HL-60/S4 (cell line): ENCODE measurements around the gene TWIST2.

Experiments used
- in situ Hi-C: fragments of 300-500 bp; cut with MboI; formaldehyde crosslinking; loops from 2 replicates; pipeline ENCODE4 v1.14.3; 2022; ENCODE audit warnings: low sequenced_read_pairs

Gene TWIST2

GRCh38 chr2:238903141-238903540 is 55.3 kb downstream of the TWIST2 start:
- in situ Hi-C loops: no loop called here

DNA sequence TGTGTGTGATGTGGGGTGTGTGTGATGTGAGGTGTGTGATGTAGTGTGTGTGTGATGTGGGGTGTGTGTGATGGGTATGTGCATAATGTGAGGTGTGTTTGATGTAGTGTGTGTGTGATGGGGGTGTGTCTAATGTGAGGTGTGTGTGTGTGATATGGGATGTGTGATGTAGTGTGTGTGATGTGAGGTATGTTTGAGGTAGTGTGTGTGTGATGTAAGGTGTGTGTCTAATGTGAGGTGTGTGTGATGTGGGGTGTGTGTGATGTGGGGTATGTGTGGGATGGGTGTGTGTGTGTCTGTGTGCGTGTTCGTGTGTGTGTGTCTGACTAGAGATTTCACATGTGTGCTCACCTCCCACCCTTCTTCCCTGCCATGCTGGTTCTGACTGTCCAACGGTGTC is 56.3 kb downstream of the TWIST2 start:
- in situ Hi-C loops: no loop called here

DNA sequence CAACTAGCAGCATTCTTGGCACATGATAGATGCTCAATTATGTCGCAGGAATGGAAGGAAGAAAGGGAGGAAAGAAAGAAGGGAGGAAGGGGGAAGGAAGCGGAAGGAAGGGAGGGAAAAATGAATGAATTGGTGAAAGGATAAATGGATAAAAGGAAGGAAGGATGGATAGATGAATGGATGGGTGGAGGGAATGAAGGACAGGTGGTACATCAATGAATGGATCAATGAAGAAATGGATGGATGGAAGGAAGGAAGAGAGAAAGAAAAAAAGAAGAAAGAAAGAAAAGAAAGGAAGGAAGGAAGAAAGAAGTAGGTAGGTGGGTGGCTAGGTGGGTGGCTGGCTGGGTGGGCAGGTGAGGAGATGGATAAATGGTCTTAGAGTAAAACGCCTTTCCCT is 56.8 kb downstream of the TWIST2 start:
- in situ Hi-C loops: no loop called here

- in situ Hi-C loops: no loop called here
These were observed 57.3 kb downstream of the TWIST2 start for GRCh38 chr2:238905224-238905623.

- in situ Hi-C loops: no loop called here
These were observed 57.8 kb downstream of the TWIST2 start for GRCh38 chr2:238905644-238906043.

DNA sequence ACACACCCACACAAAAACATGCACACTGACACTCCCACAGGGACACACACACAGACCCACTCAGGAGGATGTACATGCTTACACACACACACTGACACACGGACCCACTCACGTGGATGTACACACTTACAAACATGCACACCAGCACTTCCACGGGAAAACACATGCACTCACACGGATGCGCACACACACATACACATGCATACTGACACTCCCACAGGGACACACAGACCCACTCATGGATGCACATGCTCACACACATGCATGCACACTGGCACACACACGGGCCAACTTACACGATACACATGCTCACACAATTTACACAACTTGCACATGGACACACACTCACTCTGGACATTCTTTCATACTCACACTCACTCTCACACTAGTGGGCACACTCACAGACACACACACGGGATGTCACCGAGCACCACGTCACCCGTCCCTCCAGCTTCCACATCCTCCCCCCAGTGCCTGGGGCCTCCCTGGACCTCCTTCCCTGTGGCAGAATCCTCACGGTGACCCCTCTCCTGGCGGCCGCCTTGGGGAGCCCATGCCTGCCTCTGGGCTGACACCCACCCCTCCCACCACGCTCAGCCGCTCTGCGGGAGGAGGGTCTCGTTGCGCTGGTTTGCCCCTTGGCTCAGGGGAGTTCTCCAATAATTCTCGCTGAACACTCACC is 58.5 kb downstream of the TWIST2 start:
- in situ Hi-C loops: no loop called here

- in situ Hi-C loops: no loop called here
These were observed 59.2 kb downstream of the TWIST2 start for GRCh38 chr2:238906936-238907716.

GRCh38 chr2:238907717-238908173 is 59.9 kb downstream of the TWIST2 start:
- in situ Hi-C loops: no loop called here

DNA sequence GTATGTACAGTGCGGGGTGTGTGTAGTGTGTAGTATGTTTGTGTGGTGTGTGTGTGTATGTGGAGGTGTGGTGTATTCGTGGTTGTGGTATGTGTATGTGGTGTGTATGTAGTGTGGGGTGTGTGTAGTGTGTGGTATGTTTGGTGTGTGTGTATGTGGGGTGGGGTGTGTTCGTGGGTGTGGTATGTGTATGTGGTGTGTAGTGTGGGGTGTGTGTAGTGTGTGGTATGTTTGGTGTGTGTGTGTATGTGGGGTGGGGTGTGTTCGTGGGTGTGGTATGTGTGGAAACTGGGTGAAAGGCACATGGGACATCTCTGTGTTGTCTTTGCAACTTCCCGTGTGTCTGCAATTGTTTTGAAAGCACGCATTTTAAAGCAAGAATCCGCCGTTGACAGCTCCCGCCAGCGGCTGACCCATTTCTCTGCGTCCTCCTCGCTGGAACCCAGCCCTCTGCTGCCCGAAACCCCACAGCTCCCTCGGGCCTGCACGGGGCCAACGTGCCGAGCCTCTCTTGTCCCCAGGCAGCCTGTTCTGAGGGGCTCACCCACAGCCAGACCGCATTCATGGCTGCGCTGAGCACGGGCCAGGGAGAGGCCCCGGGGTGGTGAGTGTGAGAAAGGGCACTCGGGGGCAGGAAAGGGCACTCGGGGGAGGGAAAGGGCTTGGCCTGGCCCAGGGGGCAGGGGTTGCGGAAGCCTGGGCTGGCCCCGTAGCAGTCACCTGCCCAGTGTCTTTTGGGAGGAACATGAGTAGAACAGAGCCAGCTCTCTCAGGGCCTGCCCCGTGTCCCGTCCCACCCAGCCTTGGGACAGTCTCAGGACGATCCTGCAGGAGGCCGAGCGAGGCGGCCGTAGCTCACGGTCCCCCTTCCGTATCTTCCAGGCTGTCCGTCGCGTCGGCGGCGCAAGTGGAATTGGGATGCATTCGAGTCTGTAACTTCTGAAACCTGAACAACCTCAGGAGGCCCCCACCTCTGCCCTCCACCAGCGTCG is 61.4 kb downstream of the TWIST2 start:
- in situ Hi-C loops: no loop called here

- in situ Hi-C loops: no loop called here
These were observed 63.0 kb downstream of the TWIST2 start for GRCh38 chr2:238910751-238911351.

- in situ Hi-C loops: no loop called here
These were observed 63.7 kb downstream of the TWIST2 start for GRCh38 chr2:238911376-238912227.

DNA sequence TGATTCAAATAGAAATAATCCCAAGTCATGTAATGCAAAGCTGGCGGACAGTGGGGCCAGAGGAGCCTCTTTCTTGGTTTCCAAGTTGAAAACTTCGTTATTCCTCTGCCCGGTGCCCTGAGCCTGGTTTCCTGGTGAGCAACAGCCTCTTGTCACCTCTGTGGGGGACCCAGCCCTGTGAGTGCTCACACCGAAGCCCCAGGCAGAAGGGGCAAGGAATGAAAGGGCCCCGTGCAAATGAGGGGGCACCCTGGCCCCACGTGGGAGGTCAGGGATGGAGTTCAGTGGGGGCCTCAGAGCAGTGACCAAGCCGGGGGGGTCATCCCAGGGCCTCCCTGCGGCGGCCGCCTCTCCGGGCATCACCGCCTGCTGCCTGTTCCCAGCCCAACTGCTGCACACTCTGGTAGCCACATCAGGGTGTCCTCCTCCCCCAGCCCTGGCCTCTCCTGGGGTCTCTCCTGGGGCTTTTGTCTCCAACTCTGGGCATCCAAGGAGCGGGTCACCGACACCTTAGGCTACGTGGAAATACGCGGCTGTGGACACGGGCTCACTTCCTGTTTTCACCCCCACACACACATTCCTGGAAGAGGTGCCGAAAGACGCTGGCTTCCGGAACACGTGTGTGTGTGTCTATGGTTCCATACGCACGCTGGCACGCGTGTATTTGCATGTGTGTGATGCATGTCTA is 64.5 kb downstream of the TWIST2 start:
- in situ Hi-C loops: no loop called here

DNA sequence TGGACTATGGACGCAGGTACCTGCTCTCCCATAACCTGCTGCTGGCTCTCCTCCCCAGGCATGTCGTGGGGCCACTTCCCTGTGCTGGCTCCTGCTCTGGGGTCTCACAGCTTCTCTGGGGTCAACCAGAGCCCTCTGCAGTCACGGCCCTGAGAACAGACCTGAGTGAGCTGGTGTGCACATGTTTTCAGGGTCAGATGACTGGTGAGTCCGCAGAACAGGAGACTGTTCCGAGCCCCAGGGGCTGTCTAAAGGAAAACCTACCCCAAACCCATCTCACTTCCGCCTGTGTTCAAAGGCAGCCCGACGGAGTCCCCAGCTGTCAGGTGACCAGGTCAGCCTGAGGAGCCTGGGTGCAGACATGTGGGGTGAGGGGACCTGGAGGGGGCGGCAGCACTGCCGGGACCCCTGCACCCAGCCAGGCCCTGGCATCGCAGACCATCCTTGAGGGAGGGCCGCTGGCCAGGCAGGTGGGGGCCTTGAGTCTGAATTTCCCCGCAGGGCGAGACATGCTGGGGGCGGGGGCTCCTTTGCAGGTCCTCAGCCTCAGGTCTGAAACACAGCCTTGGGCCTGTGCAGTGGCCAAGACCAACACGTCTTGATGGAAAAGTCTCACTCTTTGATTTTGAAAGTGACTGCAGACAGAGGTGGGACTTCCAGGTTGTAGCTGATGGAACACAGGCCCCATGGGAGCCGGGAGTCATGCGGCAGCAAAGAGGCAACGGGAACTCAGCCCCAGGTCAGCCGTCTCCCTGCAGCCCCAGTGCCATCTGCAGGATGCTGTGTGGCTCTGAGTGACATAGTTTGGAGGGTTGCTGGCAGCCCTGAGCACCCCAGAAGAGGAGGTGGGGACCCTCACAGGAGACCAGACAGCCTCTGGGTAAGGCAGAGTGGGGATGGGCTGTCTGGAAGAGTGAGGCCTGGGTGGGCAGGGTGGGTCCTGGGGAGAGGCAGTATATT is 65.3 kb downstream of the TWIST2 start:
- in situ Hi-C loops: no loop called here

DNA sequence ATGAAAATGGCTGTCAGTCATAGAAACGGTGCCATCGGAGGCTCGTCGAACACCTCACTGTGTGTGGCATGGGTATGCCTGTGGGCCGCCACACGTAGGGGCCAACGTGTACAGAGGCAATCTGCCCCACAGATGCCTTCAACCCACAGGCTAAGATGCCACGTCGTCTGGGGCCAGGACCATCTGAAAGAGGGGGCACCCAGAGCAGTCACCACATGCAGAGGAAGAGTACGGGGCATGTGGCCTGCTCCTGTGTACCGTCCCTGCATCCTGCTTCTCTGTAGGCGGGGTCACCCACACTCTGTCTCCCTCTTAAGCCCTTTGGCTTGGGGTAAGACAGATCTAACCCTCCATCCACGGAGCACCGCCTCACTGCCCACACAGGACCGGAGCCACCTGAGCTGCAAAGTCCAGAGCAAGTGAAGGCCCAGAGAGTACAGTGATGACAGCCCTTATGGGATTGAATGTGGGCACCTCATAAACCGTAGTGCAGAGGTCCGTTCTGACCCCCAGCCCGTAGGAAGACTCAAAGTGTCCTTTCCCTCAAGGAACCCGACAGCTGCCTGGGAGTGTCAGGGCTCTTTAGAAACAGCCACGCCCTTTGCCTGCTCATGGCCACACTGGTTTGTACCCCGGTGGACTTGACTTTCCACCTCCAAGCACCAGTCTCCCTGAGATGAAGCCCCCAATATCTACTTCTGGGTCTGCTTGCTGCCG is 66.2 kb downstream of the TWIST2 start:
- in situ Hi-C loops: no loop called here

- in situ Hi-C loops: no loop called here
These were observed 66.7 kb downstream of the TWIST2 start for GRCh38 chr2:238914648-238915015.

DNA sequence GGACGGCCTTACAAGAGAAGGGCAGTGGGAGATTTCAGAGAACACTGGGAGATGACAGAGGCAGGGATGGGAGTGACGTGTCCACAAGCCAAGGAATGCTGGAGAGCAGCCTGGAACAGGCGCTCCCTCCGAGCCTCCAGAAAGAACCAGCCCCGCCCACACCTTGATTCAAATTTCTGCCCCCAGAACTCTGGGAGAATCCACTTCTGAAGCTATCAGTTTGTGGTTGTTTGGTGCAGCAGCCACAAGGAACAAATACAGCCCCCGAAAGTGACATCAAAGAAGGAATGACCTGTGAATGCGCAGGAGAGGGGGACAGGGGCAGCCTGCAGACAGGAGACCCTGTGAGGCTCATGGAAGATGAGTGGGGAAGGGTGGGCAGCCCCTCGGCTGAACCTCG is 67.3 kb downstream of the TWIST2 start:
- in situ Hi-C loops: no loop called here

GRCh38 chr2:238915596-238915995 is 67.7 kb downstream of the TWIST2 start:
- in situ Hi-C loops: no loop called here
